ENCODE data around the gene CFHR2.

Gene CFHR2

DNA sequence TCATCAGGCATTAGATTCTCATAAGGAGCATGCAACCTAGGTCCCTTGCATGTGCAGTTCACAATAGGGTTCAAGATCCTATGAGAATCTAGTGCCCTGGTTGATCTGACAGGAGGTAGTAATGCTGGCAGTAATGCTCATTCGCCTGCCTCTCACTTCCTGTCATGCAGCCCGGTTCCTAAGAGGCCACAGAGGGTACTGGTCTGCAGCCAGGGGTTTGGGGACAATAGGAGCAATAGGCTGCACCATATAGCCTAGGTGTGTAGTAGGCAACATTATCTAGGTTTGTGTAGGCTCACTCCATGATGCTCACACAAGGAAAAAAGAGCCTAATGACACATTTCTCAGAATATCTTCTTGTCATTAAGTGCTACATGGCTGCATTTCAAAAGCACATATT lies 59.6 kb downstream of the CFHR2 start:
- H3K4me3 ChIP-seq (ENCODE audit: low read depth in 1 of 2, low read length in 2 of 2): no peak overlapping the region
- H3K27me3 ChIP-seq (ENCODE audit: low read depth, low read length): no peaks in the 10 kb centered on the region
- no peaks in the 10 kb centered on the region for H3K36me3 ChIP-seq (ENCODE audit: control insufficient read depth in 1 of 2, insufficient read depth in 2 of 2, low read length in 2 of 2)
- H3K9me3 ChIP-seq (ENCODE audit: control insufficient read depth in 1 of 2, low read length in 2 of 2): no peaks in the 10 kb centered on the region
- no peak overlapping the region for H3K27ac ChIP-seq (ENCODE audit: low read length)
- H3K4me1 ChIP-seq (ENCODE audit: control insufficient read depth in 1 of 2, insufficient read depth in 2 of 2, low read length in 2 of 2): no peaks in the 10 kb centered on the region

DNA sequence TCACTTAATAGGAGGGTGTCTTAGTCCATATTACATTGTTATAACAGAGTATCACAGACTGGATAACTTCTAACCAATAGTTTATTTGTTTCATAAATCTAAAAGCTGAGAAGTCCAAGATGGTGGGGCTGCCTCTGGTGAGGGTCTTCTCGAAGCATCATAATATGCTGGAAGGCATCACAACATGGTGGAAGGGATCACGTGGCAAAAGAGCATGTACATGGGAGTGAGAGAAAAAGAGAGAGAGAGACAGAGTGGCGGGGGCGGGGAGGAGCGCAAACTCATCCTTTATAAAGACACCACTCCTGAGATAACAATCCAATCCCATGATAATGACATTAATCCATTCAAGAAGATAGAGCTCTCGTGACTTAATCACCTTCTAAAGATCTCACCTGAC lies 65.3 kb downstream of the CFHR2 start:
- Histone ChIP-seq H3K36me3 (ENCODE audit: control insufficient read depth in 1 of 2, insufficient read depth in 2 of 2, low read length in 2 of 2) (no peaks in the 10 kb centered on the region), H3K4me1 (ENCODE audit: control insufficient read depth in 1 of 2, insufficient read depth in 2 of 2, low read length in 2 of 2) (no peaks in the 10 kb centered on the region), H3K27ac (ENCODE audit: low read length) (no peak overlapping the region), H3K27me3 (ENCODE audit: low read depth, low read length) (no peaks in the 10 kb centered on the region), H3K4me3 (ENCODE audit: low read depth in 1 of 2, low read length in 2 of 2) (no peak overlapping the region), H3K9me3 (ENCODE audit: control insufficient read depth in 1 of 2, low read length in 2 of 2) (peaks cover 0 to 7% of the 10 kb centered on the region in 2 donors)

All from muscle layer of duodenum (tissue), 2 donors.